NCI-H128 (cell line): ENCODE results near the gene POLK.

Experiments used
- DNase-seq: peaks from one replicate; lab custom pipeline; 2025; ENCODE audit not compliant: unreplicated experiment; lab: John Stamatoyannopoulos, UW

POLK gene

DNA sequence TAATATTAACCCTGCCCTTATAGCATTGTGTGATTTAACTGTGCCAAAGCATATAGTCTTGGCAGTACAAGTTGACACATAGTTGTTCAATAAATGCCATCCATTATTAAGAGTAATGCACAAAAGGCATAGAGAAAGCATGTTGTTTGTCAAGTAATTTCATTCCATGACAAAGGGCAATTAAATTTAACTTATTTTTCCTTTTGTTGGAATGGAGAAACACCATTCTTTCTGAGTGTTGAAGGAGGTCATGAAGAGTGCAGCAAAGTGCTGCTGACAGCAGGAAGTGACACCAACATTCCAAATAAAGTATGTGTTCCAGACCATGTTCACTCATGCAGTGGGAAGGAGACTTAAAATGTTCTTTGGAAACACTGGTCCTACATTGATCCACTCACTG, 128.7 kb downstream of the POLK start:
- no peak for DNase-seq

GRCh38 chr5:75640826-75641225, 129.1 kb downstream of the POLK start:
- no peak for DNase-seq

- DNase-seq = no peak
Observed at GRCh38 chr5:75648712-75649111, 137.0 kb downstream of the POLK start.
